Measurements from ENCODE around the gene GM2A. TPM values are rescaled to one million over a fixed set of nuclear protein-coding genes. Genes with fewer than 3 reads are reported as not detected.

GM2A gene
- total RNA-seq: 17.8 and 21.1 TPM in 2 replicates

DNA sequence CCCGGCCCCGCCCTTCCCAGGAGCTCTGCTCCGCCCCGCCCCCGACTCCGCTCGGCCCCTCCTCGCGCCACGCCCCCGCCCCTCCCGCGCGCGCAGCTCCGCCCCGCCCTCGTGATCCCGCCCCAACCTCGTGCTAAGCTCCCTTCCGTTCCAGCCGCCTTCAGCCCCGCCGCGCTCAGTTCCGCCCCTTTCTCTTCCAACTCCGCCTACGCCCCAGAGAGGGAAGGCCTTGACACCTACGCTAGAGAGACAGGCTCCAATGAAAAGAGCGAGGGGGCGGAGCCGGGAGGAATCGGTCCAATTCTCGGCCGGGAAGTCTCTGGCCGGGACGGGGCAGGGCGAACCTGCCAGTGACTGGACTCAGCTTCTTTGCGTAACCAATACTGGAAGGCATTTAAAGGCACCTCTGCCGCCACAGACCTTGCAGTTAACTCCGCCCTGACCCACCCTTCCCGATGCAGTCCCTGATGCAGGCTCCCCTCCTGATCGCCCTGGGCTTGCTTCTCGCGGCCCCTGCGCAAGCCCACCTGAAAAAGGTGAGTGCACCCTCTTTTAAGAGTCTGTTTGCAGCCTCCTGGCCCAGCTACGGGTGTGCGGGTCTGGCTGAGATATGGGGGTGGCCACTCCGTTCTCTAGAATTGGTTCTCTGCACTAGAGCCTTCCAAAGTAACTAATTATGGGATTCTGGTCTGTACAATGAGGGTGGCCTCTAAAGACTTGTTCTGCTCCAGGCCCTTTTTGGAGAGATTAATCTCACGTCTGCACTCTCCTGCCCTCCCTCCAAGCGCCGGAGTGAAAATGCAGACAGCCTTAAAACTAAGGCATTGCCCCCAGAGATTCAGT lies at the start of gene GM2A:
TSS of gene GM2A (plus strand) at position 424 of the 843 bp plus-strand sequence. CDS start at position 456, 32 bp downstream.

DNA sequence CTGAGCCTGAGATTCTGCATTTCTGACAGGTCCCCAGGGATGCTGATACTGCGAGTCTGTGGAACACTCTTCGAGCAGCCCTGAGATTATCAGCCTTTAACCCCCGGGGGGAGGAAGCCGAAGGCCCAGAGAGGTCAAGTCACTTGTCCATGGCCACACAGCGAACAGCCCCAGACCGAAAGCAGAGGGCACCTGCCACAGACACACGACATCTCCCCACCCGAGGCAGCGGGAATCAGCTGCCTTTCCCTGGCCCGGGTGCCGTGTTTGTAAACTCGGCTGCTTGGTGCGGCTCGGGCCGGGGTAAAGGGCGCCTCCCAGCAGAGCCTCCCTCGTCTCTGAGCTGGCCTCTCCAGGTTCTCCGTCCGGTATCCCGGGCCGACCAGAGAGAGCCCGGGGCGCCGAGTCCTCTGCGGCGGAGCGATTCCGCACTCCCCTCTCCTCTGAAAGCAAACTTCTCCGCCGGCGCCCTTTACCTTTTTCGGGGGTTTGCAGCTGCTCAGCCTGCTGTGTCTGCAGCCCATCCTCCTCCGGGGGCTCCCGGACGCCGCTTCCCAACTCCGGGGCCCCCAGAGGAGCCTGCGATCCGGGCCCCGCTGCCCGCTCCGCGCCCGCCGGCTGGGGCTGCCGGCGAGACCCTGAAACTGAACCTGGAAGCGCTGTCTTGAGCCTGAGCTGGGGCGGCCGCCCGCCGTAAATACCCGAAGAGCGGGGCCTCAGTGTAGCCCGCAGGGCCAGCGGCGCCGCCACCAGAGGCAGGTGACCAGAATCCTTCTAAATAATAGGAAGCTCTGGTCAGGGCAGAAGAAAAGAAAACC lies 29.3 kb upstream of the GM2A start, which contains the start of gene CCDC69:
TSS of gene CCDC69 (minus strand) at position 646 of the 818 bp plus-strand sequence. CDS start at position 524, 122 bp downstream.

DNA sequence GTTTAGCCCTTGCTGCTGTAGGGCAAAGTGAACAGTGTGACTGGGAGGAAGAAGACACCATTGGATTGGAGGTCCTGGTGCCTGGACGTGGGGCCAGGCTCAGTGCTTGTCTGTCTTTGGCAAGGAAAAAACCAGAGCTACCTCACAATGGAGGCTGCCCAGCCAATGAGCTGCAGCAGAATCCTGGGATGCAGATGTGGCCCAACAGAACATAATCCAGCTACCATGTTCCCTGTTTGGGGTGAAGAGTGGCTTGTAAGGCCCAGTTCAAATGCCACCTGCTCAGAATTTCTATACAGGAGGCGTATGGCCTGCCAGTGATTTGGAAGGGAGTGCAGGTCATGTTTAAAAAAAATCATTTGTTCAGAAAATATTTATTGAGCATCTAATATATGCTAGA lies 50.7 kb downstream of the GM2A start, which contains the start of gene SLC36A3:
TSS of gene SLC36A3 (minus strand) at position 101 of the 400 bp plus-strand sequence. CDS start 412 bp downstream, outside the sequence.

Other genes with a start within 250 kb of the GM2A start
- 1.1 and 1.2 TPM in 2 replicates for gene GPX3, start 232.6 kb upstream of the GM2A start, total RNA-seq
- 119 and 190 TPM in 2 replicates for gene TNIP1, start 172.2 kb upstream of the GM2A start, total RNA-seq
- gene ANXA6, start 95.4 kb upstream of the GM2A start, total RNA-seq: 489 and 635 TPM in 2 replicates
- 2.0 and 2.7 TPM in 2 replicates for gene CCDC69, start 29.1 kb upstream of the GM2A start, total RNA-seq
- gene SLC36A3, start 50.6 kb downstream of the GM2A start, total RNA-seq: not detected in 2 replicates
- gene SLC36A2, start 94.4 kb downstream of the GM2A start, total RNA-seq: not detected in 2 replicates
- 6.2 and 8.7 TPM in 2 replicates for gene SLC36A1, start 194.4 kb downstream of the GM2A start, total RNA-seq

All from smooth muscle cell of the umbilical artery (primary cell).